CD14-positive monocyte (primary cell): ENCODE results near the gene ANGPTL7. TPM values are rescaled to one million over a fixed set of nuclear protein-coding genes. Genes with fewer than 3 reads are reported as not detected.
A peak's percentile ranks its signal among the peaks of the same experiment; 100 is the strongest.
"Not testable (repeated sequence)": the region's sequence is repeated elsewhere in the genome, so short reads cannot be mapped to it uniquely, and the experiment has no call there.

Experiments used
- DNase-seq, 3 donors: peaks; one replicate each; pipeline ENCODE4 v3.0.0-alpha.2; 2011 to 2022
- H2AFZ ChIP-seq: 2 replicates; pipeline ENCODE4 v1.6.0; 2012; ENCODE audit warnings: mild to moderate bottlenecking, low read depth, low read length, inconsistent platforms; ENCODE audit not compliant: insufficient read depth, poor library complexity, severe bottlenecking
- H3K27ac ChIP-seq, 2 donors: 1 replicate in 1 of 2; 2 replicates in 1 of 2; pipeline ENCODE4 v1.5.1; 2012 to 2013; ENCODE audit warnings: low read length in 2 of 2, control low read depth in 1 of 2, inconsistent platforms in 1 of 2, low read depth in 1 of 2, mild to moderate bottlenecking in 1 of 2
- H3K27me3 ChIP-seq, 2 donors: one replicate each; pipeline versions ENCODE4 v1.6.0 to v1.6.1; 2011 to 2013; ENCODE audit warnings: low read length in 2 of 2; ENCODE audit not compliant: control insufficient read depth in 2 of 2, insufficient read depth in 2 of 2
- H3K36me3 ChIP-seq, 2 donors: replicated peaks in 1 of 2; 1 replicate in 1 of 2; 2 replicates in 1 of 2; pipeline versions ENCODE4 v1.5.1 to v1.6.1; 2012 to 2013; ENCODE audit warnings: low read length in 2 of 2, control low read depth in 1 of 2, inconsistent platforms in 1 of 2, mild to moderate bottlenecking in 1 of 2; ENCODE audit not compliant: insufficient read depth in 2 of 2, control insufficient read depth in 1 of 2
- H3K4me1 ChIP-seq, 2 donors: 1 replicate in 1 of 2; 2 replicates in 1 of 2; pipeline versions ENCODE4 v1.5.1 to v1.6.1; 2012 to 2013; ENCODE audit warnings: low read length in 2 of 2, control low read depth in 1 of 2, inconsistent platforms in 1 of 2, mild to moderate bottlenecking in 1 of 2, moderate library complexity in 1 of 2; ENCODE audit not compliant: insufficient read depth in 2 of 2, control insufficient read depth in 1 of 2
- H3K4me2 ChIP-seq: replicated peaks from 2 replicates; pipeline ENCODE3; 2012; ENCODE audit warnings: low read length, moderate library complexity, mild to moderate bottlenecking; ENCODE audit not compliant: poor library complexity, severe bottlenecking; ENCODE audit errors: extremely low read depth
- H3K4me3 ChIP-seq, 3 experiments: fragments of 200-600 bp in 1 of 3; sonication (generic) in 1 of 3; replicated peaks in 1 of 3; 1 replicate in 2 of 3; 2 replicates in 1 of 3; pipeline ENCODE4 v1.5.1; 2011 to 2013; ENCODE audit warnings: low read length in 3 of 3, mild to moderate bottlenecking in 3 of 3, control low read depth in 2 of 3, low read depth in 2 of 3, inconsistent platforms in 1 of 3, moderate library complexity in 1 of 3
- H3K79me2 ChIP-seq: 2 replicates; pipeline ENCODE4 v1.6.0; 2012; ENCODE audit warnings: mild to moderate bottlenecking, control low read depth, inconsistent platforms, low read length, moderate library complexity; ENCODE audit not compliant: insufficient read depth
- H3K9ac ChIP-seq: 2 replicates; pipeline ENCODE4 v1.6.0; 2017; ENCODE audit warnings: low read length, mild to moderate bottlenecking; ENCODE audit not compliant: insufficient read depth, poor library complexity, severe bottlenecking
- H3K9me3 ChIP-seq, 2 donors: replicated peaks in 1 of 2; 1 replicate in 1 of 2; 2 replicates in 1 of 2; pipeline versions ENCODE4 v1.5.1 to v1.6.1; 2012 to 2013; ENCODE audit warnings: low read length in 2 of 2, control low read depth in 1 of 2; ENCODE audit not compliant: control insufficient read depth in 1 of 2, insufficient read depth in 1 of 2
- H4K20me1 ChIP-seq: 2 replicates; pipeline ENCODE4 v1.6.0; 2012; ENCODE audit warnings: mild to moderate bottlenecking, low read length, control low read depth, moderate library complexity; ENCODE audit not compliant: insufficient read depth
- H3K27ac Mint-ChIP-seq, 7 donors: one replicate each; pipeline ENCODE4 v1.8.0; 2020; ENCODE audit warnings: mild to moderate bottlenecking in 7 of 7, mixed read lengths in 7 of 7, moderate library complexity in 6 of 7, inconsistent platforms in 2 of 7
- H3K27me3 Mint-ChIP-seq, 3 donors: one replicate each; pipeline ENCODE4 v1.8.0; 2021 to 2022; ENCODE audit warnings: low read depth in 3 of 3, mild to moderate bottlenecking in 3 of 3, mixed read lengths in 3 of 3, moderate library complexity in 3 of 3, inconsistent platforms in 1 of 3
- H3K36me3 Mint-ChIP-seq, 2 donors: one replicate each; pipeline ENCODE4 v1.8.0; 2020; ENCODE audit warnings: mixed read lengths in 2 of 2, inconsistent platforms in 1 of 2, mild to moderate bottlenecking in 1 of 2
- H3K4me1 Mint-ChIP-seq: one replicate; pipeline ENCODE4 v1.8.0; 2020; ENCODE audit warnings: mild to moderate bottlenecking, mixed read lengths
- H3K4me3 Mint-ChIP-seq, 2 donors: one replicate each; pipeline ENCODE4 v1.8.0; 2020; ENCODE audit warnings: mild to moderate bottlenecking in 2 of 2, mixed read lengths in 2 of 2, moderate library complexity in 1 of 2
- H3K9me3 Mint-ChIP-seq, 7 donors: one replicate each; pipeline ENCODE4 v1.8.0; 2020 to 2022; ENCODE audit warnings: mixed read lengths in 7 of 7, mild to moderate bottlenecking in 6 of 7, moderate library complexity in 6 of 7, inconsistent platforms in 2 of 7
- CTCF ChIP-seq: fragments of 200-600 bp; IDR thresholded peaks from one replicate; pipeline ENCODE4 v1.8.0; 2022; ENCODE audit warnings: antibody characterized with exemption, mild to moderate bottlenecking
- WGBS: methylation state at CpG from one replicate; pipeline ENCODE4 v1.1.5; 2013; ENCODE audit warnings: missing lambda C conversion rate; ENCODE audit not compliant: insufficient coverage; 5-methylcytosine and 5-hydroxymethylcytosine counted together
- intact Hi-C, 2 donors: fragments of 100-400 bp; cut with micrococcal nuclease; formaldehyde crosslinking; loops; one replicate each; pipeline versions ENCODE4 v1.15.0 to v1.15.1; 2023
- polyA plus RNA-seq, 3 donors: library from polyadenylated mRNA; depleted of rRNA in 1 of 3; unstranded in 2 of 3; stranded (reverse) in 1 of 3; fragments of 300-500 nt in 2 of 3; fragments of >200 nt in 1 of 3; fragmentation: Illumina TruSeq in 2 of 3; gene quantifications; 1 replicate in 2 of 3; 2 replicates in 1 of 3; pipeline ENCODE4 v1.2.3, GENCODE V29; 2012 to 2021

The ANGPTL7 gene
- polyA plus RNA-seq, 3 donors: not detected

GRCh38 chr1:11166744-11167143 lies 22.4 kb upstream of the ANGPTL7 start:
- H3K79me2 ChIP-seq, H2AFZ ChIP-seq, H3K4me3 Mint-ChIP-seq, H3K4me1 ChIP-seq, H3K4me2 ChIP-seq, H4K20me1 ChIP-seq, H3K36me3 ChIP-seq, H3K27ac ChIP-seq, H3K9me3 Mint-ChIP-seq, H3K9ac ChIP-seq, H3K4me3 ChIP-seq, H3K9me3 ChIP-seq, H3K27me3 ChIP-seq, H3K27me3 Mint-ChIP-seq, intact Hi-C loops, DNase-seq, H3K4me1 Mint-ChIP-seq: not testable (repeated sequence)
- H3K36me3 Mint-ChIP-seq: peaks cover 39 to 57% of the 10 kb centered on the region in 2 donors
- H3K27ac Mint-ChIP-seq: peak overlapping the region in 1 of 7 donors; percentile 59
- WGBS: no CpG with 5 or more reads among the region's 5 CpGs

- no peak for DNase-seq
- H3K4me3 ChIP-seq: no peak overlapping the region
- no peaks in the 10 kb centered on the region for H3K4me1 ChIP-seq
- H3K9ac ChIP-seq: no peak overlapping the region
- TF ChIP-seq CTCF: no peak
- Mint-ChIP-seq H3K9me3 (peaks cover 2 to 4% (median 3%) of the 10 kb centered on the region in 7 donors), H3K4me3 (no peak overlapping the region), H3K27me3 (peaks cover 0 to 2% (median 2%) of the 10 kb centered on the region in 3 donors), H3K36me3 (peaks cover 26 to 51% of the 10 kb centered on the region in 2 donors), H3K27ac (peak overlapping the region in 2 of 7 donors; percentile 4 to 8), H3K4me1 (no peaks in the 10 kb centered on the region)
- no CpG with 5 or more reads among the region's 1 CpG for WGBS
- no peak overlapping the region for H2AFZ ChIP-seq
- intact Hi-C loops: no loop called here
- no peak overlapping the region for H3K4me2 ChIP-seq
- peaks cover 6 to 14% of the 10 kb centered on the region in 2 donors for H3K36me3 ChIP-seq
- no peaks in the 10 kb centered on the region for H3K9me3 ChIP-seq
- H3K79me2 ChIP-seq: no peaks in the 10 kb centered on the region
- H4K20me1 ChIP-seq: no peaks in the 10 kb centered on the region
- no peak overlapping the region for H3K27ac ChIP-seq
- H3K27me3 ChIP-seq: no peaks in the 10 kb centered on the region
Observed at GRCh38 chr1:11168731-11169130, 20.4 kb upstream of the ANGPTL7 start.
